ENCODE measurements around the gene MLPH.

GRCh38 chr2:237480988-237481525, 6.0 kb upstream of the MLPH start:
- TF ChIP-seq NFIC (IDR thresholded peaks at IDR 0.05): no peak
- TF ChIP-seq MAX (IDR thresholded peaks at IDR 0.05): no peak
- no peak for TF ChIP-seq CEBPB (IDR thresholded peaks at IDR 0.05)
- no peak for TF ChIP-seq FOXM1 (IDR thresholded peaks at IDR 0.05; ENCODE audit: borderline replicate concordance, low read depth)
- no peak for TF ChIP-seq EP300 (IDR thresholded peaks at IDR 0.05; ENCODE audit: borderline replicate concordance)
- TF ChIP-seq REST (IDR thresholded peaks at IDR 0.05; ENCODE audit: low read depth): no peak
